Measurements from ENCODE around the gene CPXM2. TPM values are rescaled to one million over a fixed set of nuclear protein-coding genes. Genes with fewer than 3 reads are reported as not detected.

The CPXM2 gene
- polyA plus RNA-seq, 1 experiment, result 14.4 TPM

GRCh38 chr10:123761666-123762230 lies 129.9 kb downstream of the CPXM2 start:
- POLR2A ChIA-PET, result no interaction called here
- CTCF ChIA-PET, result no interaction called here
- DNase-seq (ENCODE audit: low read depth), result no peak
- TF ChIP-seq, protein P1, sequence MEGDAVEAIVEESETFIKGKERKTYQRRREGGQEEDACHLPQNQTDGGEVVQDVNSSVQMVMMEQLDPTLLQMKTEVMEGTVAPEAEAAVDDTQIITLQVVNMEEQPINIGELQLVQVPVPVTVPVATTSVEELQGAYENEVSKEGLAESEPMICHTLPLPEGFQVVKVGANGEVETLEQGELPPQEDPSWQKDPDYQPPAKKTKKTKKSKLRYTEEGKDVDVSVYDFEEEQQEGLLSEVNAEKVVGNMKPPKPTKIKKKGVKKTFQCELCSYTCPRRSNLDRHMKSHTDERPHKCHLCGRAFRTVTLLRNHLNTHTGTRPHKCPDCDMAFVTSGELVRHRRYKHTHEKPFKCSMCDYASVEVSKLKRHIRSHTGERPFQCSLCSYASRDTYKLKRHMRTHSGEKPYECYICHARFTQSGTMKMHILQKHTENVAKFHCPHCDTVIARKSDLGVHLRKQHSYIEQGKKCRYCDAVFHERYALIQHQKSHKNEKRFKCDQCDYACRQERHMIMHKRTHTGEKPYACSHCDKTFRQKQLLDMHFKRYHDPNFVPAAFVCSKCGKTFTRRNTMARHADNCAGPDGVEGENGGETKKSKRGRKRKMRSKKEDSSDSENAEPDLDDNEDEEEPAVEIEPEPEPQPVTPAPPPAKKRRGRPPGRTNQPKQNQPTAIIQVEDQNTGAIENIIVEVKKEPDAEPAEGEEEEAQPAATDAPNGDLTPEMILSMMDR (IDR thresholded peaks at IDR 0.05; ENCODE audit: insufficient read depth, low read depth, low read length), result no peak
- Histone ChIP-seq H3K36me3 (ENCODE audit: control insufficient read depth, insufficient read depth, low read length) (0 out of 2 replicates have a peak, but pooled peaks cover under 1% of the 10 kb centered on the region), H3K27me3 (ENCODE audit: control insufficient read depth, insufficient read depth, low read length) (no peaks in the 10 kb centered on the region), H3K4me3 (ENCODE audit: low read depth, low read length) (no peak overlapping the region)

GRCh38 chr10:123761038-123761428 lies 130.6 kb downstream of the CPXM2 start:
- Histone ChIP-seq H3K36me3 (ENCODE audit: control insufficient read depth, insufficient read depth, low read length) (no peaks in the 10 kb centered on the region), H3K4me3 (ENCODE audit: low read depth, low read length) (no peak overlapping the region), H3K27me3 (ENCODE audit: control insufficient read depth, insufficient read depth, low read length) (no peaks in the 10 kb centered on the region)
- CTCF ChIA-PET, result no interaction called here
- POLR2A ChIA-PET, result no interaction called here
- no peak for DNase-seq (ENCODE audit: low read depth)
- TF ChIP-seq, protein P1 (IDR thresholded peaks at IDR 0.05; ENCODE audit: insufficient read depth, low read depth, low read length), result no peak

DNA sequence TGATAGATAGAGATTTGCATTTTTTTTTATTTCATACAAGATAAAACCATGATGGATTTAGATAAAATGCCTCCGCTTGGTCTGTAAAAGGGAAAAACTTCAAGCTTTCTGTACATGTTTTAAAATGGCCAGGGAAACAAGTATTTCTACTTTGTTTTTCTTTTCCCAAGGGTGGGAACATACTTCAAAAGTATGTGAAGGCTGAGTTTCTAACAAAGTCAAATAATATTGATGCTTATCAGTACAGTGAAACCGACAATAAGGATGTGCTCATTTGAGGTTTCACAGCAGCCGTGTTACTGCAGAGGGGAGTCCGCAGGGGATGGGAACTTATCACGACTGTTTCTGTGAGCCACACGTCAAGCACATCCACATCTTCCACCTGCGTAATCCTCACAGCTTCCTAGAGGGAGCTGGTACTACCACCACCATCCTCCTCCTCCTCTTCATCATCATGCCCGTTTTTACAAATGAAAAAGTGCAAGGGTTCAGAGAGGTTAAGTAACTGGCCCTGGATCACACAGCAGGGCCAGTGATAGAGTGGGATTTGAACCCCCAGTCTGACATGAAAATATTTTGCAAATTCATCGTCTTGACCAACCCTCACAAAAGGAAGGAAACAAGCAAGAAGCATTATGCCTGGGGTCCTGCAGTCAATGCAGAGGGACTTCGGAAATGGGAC lies 131.1 kb downstream of the CPXM2 start:
- ChIA-PET POLR2A (no interaction called here), CTCF (no interaction called here)
- no peak for DNase-seq (ENCODE audit: low read depth)
- Histone ChIP-seq H3K36me3 (ENCODE audit: control insufficient read depth, insufficient read depth, low read length) (no peaks in the 10 kb centered on the region), H3K27me3 (ENCODE audit: control insufficient read depth, insufficient read depth, low read length) (no peaks in the 10 kb centered on the region), H3K4me3 (ENCODE audit: low read depth, low read length) (no peak overlapping the region)
- TF ChIP-seq, protein P1 (IDR thresholded peaks at IDR 0.05; ENCODE audit: insufficient read depth, low read depth, low read length), result no peak

GRCh38 chr10:123759501-123760031 lies 132.0 kb downstream of the CPXM2 start:
- ChIA-PET POLR2A (no interaction called here), CTCF (no interaction called here)
- TF ChIP-seq, protein P1 (IDR thresholded peaks at IDR 0.05; ENCODE audit: insufficient read depth, low read depth, low read length), result no peak
- no peaks in the 10 kb centered on the region for H3K36me3 ChIP-seq (ENCODE audit: control insufficient read depth, insufficient read depth, low read length)
- H3K27me3 ChIP-seq (ENCODE audit: control insufficient read depth, insufficient read depth, low read length), result no peaks in the 10 kb centered on the region
- no peak overlapping the region for H3K4me3 ChIP-seq (ENCODE audit: low read depth, low read length)
- DNase-seq (ENCODE audit: low read depth), result no peak

DNA sequence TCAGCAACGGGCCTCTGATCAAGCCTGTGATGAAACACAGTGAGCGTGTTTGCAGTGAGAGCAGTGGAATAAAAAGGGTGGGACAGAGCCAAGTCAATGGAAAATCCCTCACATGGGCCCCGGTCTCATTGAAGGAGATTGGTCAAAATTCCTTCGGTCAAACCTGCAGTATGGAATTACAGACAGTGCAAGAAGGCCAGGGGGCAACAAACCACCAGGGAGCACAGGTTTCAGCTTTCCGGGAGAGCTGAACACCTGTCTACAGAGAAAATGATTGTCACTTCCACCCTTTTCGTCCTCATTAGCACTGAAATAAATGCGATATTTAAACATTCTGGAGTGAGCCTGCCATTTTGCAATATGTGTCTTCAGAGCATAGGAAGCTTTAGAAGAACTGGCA lies 132.6 kb downstream of the CPXM2 start:
- no peaks in the 10 kb centered on the region for H3K36me3 ChIP-seq (ENCODE audit: control insufficient read depth, insufficient read depth, low read length)
- no peak overlapping the region for H3K4me3 ChIP-seq (ENCODE audit: low read depth, low read length)
- no peak for DNase-seq (ENCODE audit: low read depth)
- CTCF ChIA-PET, result no interaction called here
- POLR2A ChIA-PET, result no interaction called here
- TF ChIP-seq, protein P1 (IDR thresholded peaks at IDR 0.05; ENCODE audit: insufficient read depth, low read depth, low read length), result no peak
- no peaks in the 10 kb centered on the region for H3K27me3 ChIP-seq (ENCODE audit: control insufficient read depth, insufficient read depth, low read length)

All from BJ (cell line).